HepG2 (cell line): ENCODE results near the gene ZNF507. TPM values are rescaled to one million over a fixed set of nuclear protein-coding genes. Genes with fewer than 3 reads are reported as not detected.

Experiments used
- CEBPG ChIP-seq: IDR thresholded peaks from 2 replicates; pipeline ENCODE4 v1.6.1; 2016
- FOXA3 ChIP-seq: IDR thresholded peaks from 2 replicates; pipeline ENCODE4 v1.6.1; 2016; ENCODE audit warnings: missing genetic modification reagents, missing compliant biosample characterization
- IKZF4 ChIP-seq: sonication (generic); formaldehyde crosslinking; IDR thresholded peaks from 2 replicates; pipeline ENCODE4 v1.5.1; 2020; ENCODE audit warnings: borderline replicate concordance, mild to moderate bottlenecking, low read depth, missing genetic modification reagents; ENCODE audit errors: not compliant biosample characterization
- MIXL1 ChIP-seq: IDR thresholded peaks from 2 replicates; pipeline ENCODE4 v1.6.1; 2016
- NFKB2 ChIP-seq: sonication (generic); formaldehyde crosslinking; IDR thresholded peaks from 2 replicates; pipeline ENCODE4 v1.4.0; 2020; ENCODE audit warnings: missing genetic modification reagents, borderline replicate concordance
- NR2F1 ChIP-seq, 2 experiments: fragments of 450-650 bp in 1 of 2; formaldehyde crosslinking in 1 of 2; IDR thresholded peaks; 2 replicates each; pipeline versions ENCODE4 v1.5.0 to v1.6.1; 2016 to 2020; ENCODE audit warnings: mild to moderate bottlenecking in 1 of 2, missing compliant biosample characterization in 1 of 2, missing genetic modification reagents in 1 of 2, moderate library complexity in 1 of 2
- RBFOX2 ChIP-seq: fragments of 200-400 bp; formaldehyde crosslinking; IDR thresholded peaks from 2 replicates; pipeline ENCODE4 v1.6.1; 2017; ENCODE audit warnings: low read depth, mild to moderate bottlenecking, low read length
- RCOR2 ChIP-seq: IDR thresholded peaks from 2 replicates; pipeline ENCODE4 v1.6.1; 2016; ENCODE audit warnings: missing biosample characterization, missing genetic modification reagents
- SETDB1 ChIP-seq: sonication (generic); formaldehyde crosslinking; IDR thresholded peaks from 2 replicates; pipeline ENCODE4 v1.5.1; 2020; ENCODE audit warnings: missing genetic modification reagents, mild to moderate bottlenecking, borderline replicate concordance
- SRY ChIP-seq: sonication (generic); formaldehyde crosslinking; IDR thresholded peaks from 2 replicates; pipeline ENCODE4 v1.8.0; 2022; ENCODE audit warnings: mild to moderate bottlenecking, missing genetic modification reagents
- TBL1XR1 ChIP-seq: fragments of 150-350 bp; IDR thresholded peaks from 2 replicates; pipeline ENCODE4 v1.6.1; 2014; ENCODE audit warnings: borderline replicate concordance, low read length; ENCODE audit not compliant: partially characterized antibody
- ZC3H13 ChIP-seq: sonication (generic); formaldehyde crosslinking; IDR thresholded peaks from 2 replicates; pipeline ENCODE4 v1.8.1; 2023; ENCODE audit warnings: mild to moderate bottlenecking, missing genetic modification reagents, moderate library complexity
- ZGPAT ChIP-seq: IDR thresholded peaks from 2 replicates; pipeline ENCODE4 v1.6.1; 2016; ENCODE audit warnings: mild to moderate bottlenecking
- ZNF546 ChIP-seq: sonication (generic); formaldehyde crosslinking; conservative IDR thresholded peaks from 2 replicates; pipeline ENCODE4 v1.8.1; 2023; ENCODE audit warnings: mild to moderate bottlenecking, missing genetic modification reagents
- ZNF564 ChIP-seq: sonication (generic); formaldehyde crosslinking; IDR thresholded peaks from 2 replicates; pipeline ENCODE4 v1.8.1; 2023; ENCODE audit warnings: mild to moderate bottlenecking, missing genetic modification reagents
- ZNF660 ChIP-seq: sonication (generic); formaldehyde crosslinking; IDR thresholded peaks from 2 replicates; pipeline ENCODE4 v1.5.1; 2020; ENCODE audit warnings: mild to moderate bottlenecking, low read depth, missing genetic modification reagents, borderline replicate concordance
- ZNF674 ChIP-seq: sonication (generic); formaldehyde crosslinking; IDR thresholded peaks from 2 replicates; pipeline ENCODE4 v1.5.0; 2020; ENCODE audit warnings: low read depth, mild to moderate bottlenecking, missing genetic modification reagents
- ZNF766 ChIP-seq: sonication (generic); formaldehyde crosslinking; IDR thresholded peaks from 2 replicates; pipeline ENCODE4 v1.5.0; 2020; ENCODE audit warnings: missing genetic modification reagents, borderline replicate concordance
- polyA plus RNA-seq, 8 experiments: library from polyadenylated mRNA; depleted of rRNA in 3 of 8; stranded (reverse) in 7 of 8; unstranded in 1 of 8; fragments of >200 nt; fragmentation: Illumina TruSeq in 4 of 8; extraction: Trizol in 4 of 8; gene quantifications; 2 replicates each; pipeline versions ENCODE4 v1.2.1 to v1.2.3, GENCODE V29; 2011 to 2016; ENCODE audit warnings: low read depth in 4 of 8, missing spikeins in 1 of 8, mixed read lengths in 1 of 8; ENCODE audit not compliant: insufficient read depth in 1 of 8
- total RNA-seq, 5 experiments: library from RNA; depleted of rRNA; stranded (reverse); fragments of >200 nt; fragmentation: Illumina TruSeq; extraction: Trizol; gene quantifications; 2 replicates each; pipeline ENCODE4 v1.2.3, GENCODE V29; 2016; ENCODE audit warnings: low read depth in 1 of 5
- TF ChIP-seq, protein P1 (sequence below): IDR thresholded peaks from 2 replicates; pipeline ENCODE4 v1.4.0; 2020; ENCODE audit warnings: mild to moderate bottlenecking, missing genetic modification reagents
- TF ChIP-seq, protein P2 (sequence below): sonication (generic); formaldehyde crosslinking; IDR thresholded peaks from 2 replicates; pipeline ENCODE4 v1.4.0; 2020; ENCODE audit warnings: missing genetic modification reagents

The ZNF507 gene
- total and polyA plus RNA-seq, 2 of the 13 experiments (the other 11 are each of a cell fraction or from before 2014, with no cell fraction given): 7.3 to 10.9 TPM

- TF ChIP-seq, protein P1, sequence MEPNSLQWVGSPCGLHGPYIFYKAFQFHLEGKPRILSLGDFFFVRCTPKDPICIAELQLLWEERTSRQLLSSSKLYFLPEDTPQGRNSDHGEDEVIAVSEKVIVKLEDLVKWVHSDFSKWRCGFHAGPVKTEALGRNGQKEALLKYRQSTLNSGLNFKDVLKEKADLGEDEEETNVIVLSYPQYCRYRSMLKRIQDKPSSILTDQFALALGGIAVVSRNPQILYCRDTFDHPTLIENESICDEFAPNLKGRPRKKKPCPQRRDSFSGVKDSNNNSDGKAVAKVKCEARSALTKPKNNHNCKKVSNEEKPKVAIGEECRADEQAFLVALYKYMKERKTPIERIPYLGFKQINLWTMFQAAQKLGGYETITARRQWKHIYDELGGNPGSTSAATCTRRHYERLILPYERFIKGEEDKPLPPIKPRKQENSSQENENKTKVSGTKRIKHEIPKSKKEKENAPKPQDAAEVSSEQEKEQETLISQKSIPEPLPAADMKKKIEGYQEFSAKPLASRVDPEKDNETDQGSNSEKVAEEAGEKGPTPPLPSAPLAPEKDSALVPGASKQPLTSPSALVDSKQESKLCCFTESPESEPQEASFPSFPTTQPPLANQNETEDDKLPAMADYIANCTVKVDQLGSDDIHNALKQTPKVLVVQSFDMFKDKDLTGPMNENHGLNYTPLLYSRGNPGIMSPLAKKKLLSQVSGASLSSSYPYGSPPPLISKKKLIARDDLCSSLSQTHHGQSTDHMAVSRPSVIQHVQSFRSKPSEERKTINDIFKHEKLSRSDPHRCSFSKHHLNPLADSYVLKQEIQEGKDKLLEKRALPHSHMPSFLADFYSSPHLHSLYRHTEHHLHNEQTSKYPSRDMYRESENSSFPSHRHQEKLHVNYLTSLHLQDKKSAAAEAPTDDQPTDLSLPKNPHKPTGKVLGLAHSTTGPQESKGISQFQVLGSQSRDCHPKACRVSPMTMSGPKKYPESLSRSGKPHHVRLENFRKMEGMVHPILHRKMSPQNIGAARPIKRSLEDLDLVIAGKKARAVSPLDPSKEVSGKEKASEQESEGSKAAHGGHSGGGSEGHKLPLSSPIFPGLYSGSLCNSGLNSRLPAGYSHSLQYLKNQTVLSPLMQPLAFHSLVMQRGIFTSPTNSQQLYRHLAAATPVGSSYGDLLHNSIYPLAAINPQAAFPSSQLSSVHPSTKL (CRISPR knock-in tag): peak; percentile 77
- TF ChIP-seq ZNF564 (no peak), SETDB1 (CRISPR knock-in tag) (no peak), MIXL1 (CRISPR knock-in tag) (0 out of 2 replicates have a peak, but pooled peaks have one; percentile 6), ZNF674 (CRISPR knock-in tag) (no peak), ZC3H13 (no peak), ZGPAT (no peak), ZNF660 (no peak), IKZF4 (no peak), NR2F1 (CRISPR knock-in tag; IDR thresholded peaks at IDR 0.05) (0 out of 4 replicates have a peak, but pooled peaks of 1 of the 2 experiments have one; percentile 38), TBL1XR1 (no peak), NFKB2 (CRISPR knock-in tag) (no peak), SRY (CRISPR knock-in tag) (no peak), ZNF546 (CRISPR knock-in tag) (no peak), RCOR2 (no peak), ZNF766 (CRISPR knock-in tag) (no peak), CEBPG (CRISPR knock-in tag) (peak; percentile 66; the same call in 1 of the 2 replicates), RBFOX2 (no peak), FOXA3 (peak; percentile 53; the same call in 1 of the 2 replicates)
- TF ChIP-seq, protein P2, sequence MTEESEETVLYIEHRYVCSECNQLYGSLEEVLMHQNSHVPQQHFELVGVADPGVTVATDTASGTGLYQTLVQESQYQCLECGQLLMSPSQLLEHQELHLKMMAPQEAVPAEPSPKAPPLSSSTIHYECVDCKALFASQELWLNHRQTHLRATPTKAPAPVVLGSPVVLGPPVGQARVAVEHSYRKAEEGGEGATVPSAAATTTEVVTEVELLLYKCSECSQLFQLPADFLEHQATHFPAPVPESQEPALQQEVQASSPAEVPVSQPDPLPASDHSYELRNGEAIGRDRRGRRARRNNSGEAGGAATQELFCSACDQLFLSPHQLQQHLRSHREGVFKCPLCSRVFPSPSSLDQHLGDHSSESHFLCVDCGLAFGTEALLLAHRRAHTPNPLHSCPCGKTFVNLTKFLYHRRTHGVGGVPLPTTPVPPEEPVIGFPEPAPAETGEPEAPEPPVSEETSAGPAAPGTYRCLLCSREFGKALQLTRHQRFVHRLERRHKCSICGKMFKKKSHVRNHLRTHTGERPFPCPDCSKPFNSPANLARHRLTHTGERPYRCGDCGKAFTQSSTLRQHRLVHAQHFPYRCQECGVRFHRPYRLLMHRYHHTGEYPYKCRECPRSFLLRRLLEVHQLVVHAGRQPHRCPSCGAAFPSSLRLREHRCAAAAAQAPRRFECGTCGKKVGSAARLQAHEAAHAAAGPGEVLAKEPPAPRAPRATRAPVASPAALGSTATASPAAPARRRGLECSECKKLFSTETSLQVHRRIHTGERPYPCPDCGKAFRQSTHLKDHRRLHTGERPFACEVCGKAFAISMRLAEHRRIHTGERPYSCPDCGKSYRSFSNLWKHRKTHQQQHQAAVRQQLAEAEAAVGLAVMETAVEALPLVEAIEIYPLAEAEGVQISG: no peak
Measured at GRCh38 chr19:32336259-32337083, 8.9 kb upstream of the ZNF507 start (continued).
